SK-N-MC (cell line): Measurements from ENCODE around the gene OLFML2A.

Source experiments
- DNase-seq: peaks from one replicate; pipeline ENCODE4 v3.0.0-alpha.2; 2011; ENCODE audit warnings: low read depth, low spot score
- H3K27ac ChIP-seq: fragments of 200-600 bp; sonication (generic); 2 replicates; pipeline ENCODE4 v1.5.1; 2016; ENCODE audit warnings: mixed run types
- H3K36me3 ChIP-seq: fragments of 200-600 bp; sonication (generic); 2 replicates; pipeline ENCODE4 v1.6.1; 2017; ENCODE audit warnings: antibody characterized with exemption, low read length, mixed read lengths; ENCODE audit not compliant: insufficient read depth
- H3K4me3 ChIP-seq: fragments of 200-600 bp; sonication (generic); 2 replicates; pipeline ENCODE4 v1.5.1; 2016
- H3K9ac ChIP-seq: fragments of 200-600 bp; sonication (generic); 2 replicates; pipeline ENCODE4 v1.8.0; 2017; ENCODE audit warnings: mixed run types, mixed read lengths; ENCODE audit not compliant: insufficient read length
- H3K9me3 ChIP-seq: fragments of 200-600 bp; sonication (generic); 2 replicates; pipeline ENCODE4 v1.6.1; 2017; ENCODE audit warnings: low read depth, mild to moderate bottlenecking, antibody characterized with exemption, low read length, moderate library complexity, mixed read lengths
- EZH2 ChIP-seq: fragments of 200-600 bp; sonication (generic); IDR thresholded peaks from one replicate; pipeline ENCODE4 v1.6.1; 2017; ENCODE audit warnings: antibody characterized with exemption
- FOXP2 ChIP-seq: optimal IDR thresholded peaks from 2 replicates; pipeline ENCODE3; 2011; ENCODE audit warnings: mild to moderate bottlenecking, moderate library complexity; ENCODE audit not compliant: insufficient read depth; ENCODE audit errors: extremely low read length, control extremely low read depth
- POLR2AphosphoS5 ChIP-seq: IDR thresholded peaks from 2 replicates; pipeline ENCODE4 v1.6.1; 2012; ENCODE audit warnings: mild to moderate bottlenecking, low read depth, low read length, borderline replicate concordance

The OLFML2A gene

GRCh38 chr9:124846969-124847368 lies 70.0 kb downstream of the OLFML2A start:
- H3K9me3 ChIP-seq: no peaks in the 10 kb centered on the region
- H3K27ac ChIP-seq: no peak overlapping the region
- DNase-seq: no peak
- TF ChIP-seq POLR2AphosphoS5 (no peak), FOXP2 (no peak), EZH2 (no peak)
- H3K4me3 ChIP-seq: no peak overlapping the region
- H3K9ac ChIP-seq: no peak overlapping the region
- H3K36me3 ChIP-seq: no peaks in the 10 kb centered on the region

- H3K4me3 ChIP-seq: no peak overlapping the region
- no peak overlapping the region for H3K9ac ChIP-seq
- H3K36me3 ChIP-seq: no peaks in the 10 kb centered on the region
- no peak overlapping the region for H3K27ac ChIP-seq
- DNase-seq: no peak
- TF ChIP-seq POLR2AphosphoS5: no peak
- no peak for TF ChIP-seq EZH2
- TF ChIP-seq FOXP2: no peak
- no peaks in the 10 kb centered on the region for H3K9me3 ChIP-seq
These were observed 72.9 kb downstream of the OLFML2A start for GRCh38 chr9:124849801-124850200.

GRCh38 chr9:124852121-124852828 lies 75.3 kb downstream of the OLFML2A start:
- Histone ChIP-seq H3K9ac (no peak overlapping the region), H3K4me3 (peak overlapping the region; percentile 76), H3K36me3 (peaks cover 7% of the 10 kb centered on the region), H3K27ac (no peak overlapping the region), H3K9me3 (no peaks in the 10 kb centered on the region)
- DNase-seq: no peak
- TF ChIP-seq POLR2AphosphoS5 (no peak), EZH2 (no peak), FOXP2 (no peak)

- TF ChIP-seq EZH2: no peak
- TF ChIP-seq POLR2AphosphoS5: no peak
- no peak for TF ChIP-seq FOXP2
- no peak for DNase-seq
- no peak within 1 kb of the TSS for H3K27ac ChIP-seq
- no peaks in the 10 kb centered on the region for H3K9me3 ChIP-seq
- H3K9ac ChIP-seq: no peak within 1 kb of the TSS
- H3K36me3 ChIP-seq: peaks cover 14% of the 10 kb centered on the region
- H3K4me3 ChIP-seq: peak within 1 kb of the TSS; percentile 76
These were observed 76.0 kb downstream of the OLFML2A start, which contains the start of gene WDR38 for GRCh38 chr9:124852829-124853531. WDR38 (plus strand) TSS chr9:124853460; CDS start chr9:124853532, 72 bp downstream.

DNA sequence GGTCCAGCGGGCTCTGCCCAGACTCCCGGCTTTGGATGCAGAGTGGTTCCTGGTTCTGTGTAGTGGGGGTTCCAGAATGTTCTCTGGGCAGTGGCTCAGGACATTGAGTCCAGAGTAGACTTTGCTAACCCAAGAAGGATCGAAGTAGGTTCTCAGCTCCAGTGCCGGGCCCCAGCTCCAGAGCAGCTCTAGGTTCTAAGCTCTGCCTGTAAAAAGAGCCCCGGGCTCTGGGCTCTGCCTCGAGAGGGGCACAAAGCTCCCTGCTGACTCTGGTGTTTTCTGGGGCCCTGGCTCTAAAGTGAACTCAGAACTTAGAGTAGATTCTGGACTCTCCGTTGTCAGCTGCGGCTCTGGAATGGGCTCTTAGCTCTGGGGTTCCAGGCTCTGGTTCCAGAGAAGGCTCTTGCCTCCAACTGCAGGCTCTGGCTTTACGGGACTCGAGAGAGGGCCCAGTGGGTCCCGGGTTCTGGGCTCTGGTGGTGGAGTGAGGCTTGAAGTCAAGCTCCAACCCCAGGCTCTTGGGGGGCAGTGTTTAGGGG lies 76.7 kb downstream of the OLFML2A start:
- Histone ChIP-seq H3K36me3 (peaks cover 21% of the 10 kb centered on the region), H3K4me3 (peak overlapping the region; percentile 76), H3K9me3 (no peaks in the 10 kb centered on the region), H3K9ac (no peak overlapping the region), H3K27ac (no peak overlapping the region)
- DNase-seq: no peak
- no peak for TF ChIP-seq POLR2AphosphoS5
- TF ChIP-seq EZH2: no peak
- TF ChIP-seq FOXP2: no peak

GRCh38 chr9:124854161-124854560 lies 77.2 kb downstream of the OLFML2A start:
- no peak overlapping the region for H3K27ac ChIP-seq
- H3K36me3 ChIP-seq: peaks cover 26% of the 10 kb centered on the region
- no peak overlapping the region for H3K9ac ChIP-seq
- H3K4me3 ChIP-seq: no peak overlapping the region
- no peak for TF ChIP-seq FOXP2
- TF ChIP-seq POLR2AphosphoS5: no peak
- no peak for TF ChIP-seq EZH2
- no peaks in the 10 kb centered on the region for H3K9me3 ChIP-seq
- DNase-seq: no peak

GRCh38 chr9:124854822-124855221 lies 77.9 kb downstream of the OLFML2A start:
- H3K9me3 ChIP-seq: no peaks in the 10 kb centered on the region
- no peak for TF ChIP-seq EZH2
- TF ChIP-seq POLR2AphosphoS5: no peak
- no peak for TF ChIP-seq FOXP2
- no peak overlapping the region for H3K4me3 ChIP-seq
- no peak overlapping the region for H3K9ac ChIP-seq
- peak overlapping the region; percentile 60; the same call in 1 of the 2 replicates for H3K27ac ChIP-seq
- peaks cover 32% of the 10 kb centered on the region for H3K36me3 ChIP-seq
- DNase-seq: no peak

GRCh38 chr9:124855566-124855943 lies 78.6 kb downstream of the OLFML2A start:
- Histone ChIP-seq H3K9me3 (no peaks in the 10 kb centered on the region), H3K36me3 (peaks cover 40% of the 10 kb centered on the region), H3K9ac (no peak overlapping the region), H3K27ac (no peak overlapping the region; the same call in 1 of the 2 replicates), H3K4me3 (no peak overlapping the region)
- DNase-seq: no peak
- no peak for TF ChIP-seq POLR2AphosphoS5
- no peak for TF ChIP-seq EZH2
- TF ChIP-seq FOXP2: no peak
